OCI-LY1 (cell line): Measurements from ENCODE around the gene SLC24A3.

Source experiments
- H2AFZ ChIP-seq: fragments of 200-600 bp; sonication (generic), shearing (Covaris generic); 2 replicates; pipeline ENCODE4 v1.6.0; 2014; ENCODE audit warnings: antibody characterized with exemption, mild to moderate bottlenecking, low read length
- H3F3A ChIP-seq: fragments of 200-600 bp; sonication (generic), shearing (Covaris generic); 2 replicates; pipeline ENCODE4 v1.6.0; 2014; ENCODE audit warnings: mild to moderate bottlenecking, antibody characterized with exemption, low read length, moderate library complexity; ENCODE audit not compliant: insufficient read depth
- H3K27ac ChIP-seq: fragments of 200-600 bp; sonication (generic); 2 replicates; pipeline ENCODE4 v1.5.1; 2014; ENCODE audit warnings: low read length, mixed run types, mild to moderate bottlenecking, low read depth; ENCODE audit not compliant: poor library complexity, severe bottlenecking
- H3K27me3 ChIP-seq: fragments of 200-600 bp; sonication (generic); 2 replicates; pipeline ENCODE4 v1.6.0; 2014; ENCODE audit warnings: antibody characterized with exemption, mild to moderate bottlenecking, low read length, moderate library complexity; ENCODE audit not compliant: insufficient read depth
- H3K36me3 ChIP-seq: fragments of 200-600 bp; sonication (generic); 2 replicates; pipeline ENCODE4 v1.6.1; 2014; ENCODE audit warnings: mild to moderate bottlenecking, antibody characterized with exemption, low read length, moderate library complexity, mixed read lengths; ENCODE audit not compliant: insufficient read depth
- H3K4me1 ChIP-seq: fragments of 200-600 bp; sonication (generic); 2 replicates; pipeline ENCODE4 v1.5.1; 2014; ENCODE audit warnings: mild to moderate bottlenecking, low read length, moderate library complexity; ENCODE audit not compliant: insufficient read depth, severe bottlenecking
- H3K4me2 ChIP-seq: fragments of 200-600 bp; sonication (generic), shearing (Covaris generic); 2 replicates; pipeline ENCODE4 v1.6.1; 2014; ENCODE audit warnings: low read length
- H3K4me3 ChIP-seq: fragments of 200-600 bp; sonication (generic); 2 replicates; pipeline ENCODE4 v1.5.1; 2014; ENCODE audit warnings: low read length, low read depth, mild to moderate bottlenecking, mixed read lengths; ENCODE audit not compliant: poor library complexity, severe bottlenecking
- H3K79me2 ChIP-seq: fragments of 200-600 bp; shearing (Covaris generic); 2 replicates; pipeline ENCODE4 v1.6.1; 2016; ENCODE audit warnings: mixed run types, low read length, mixed read lengths; ENCODE audit not compliant: insufficient read depth
- H3K9ac ChIP-seq: fragments of 200-600 bp; sonication (generic), shearing (Covaris generic); 2 replicates; pipeline ENCODE4 v1.6.1; 2014; ENCODE audit warnings: mild to moderate bottlenecking, low read length, mixed read lengths
- H3K9me2 ChIP-seq: fragments of 200-600 bp; sonication (generic), shearing (Covaris generic); 2 replicates; pipeline ENCODE4 v1.6.1; 2014; ENCODE audit warnings: low read depth, mild to moderate bottlenecking, low read length, mixed read lengths
- H3K9me3 ChIP-seq: fragments of 200-600 bp; shearing (Covaris generic); 2 replicates; pipeline ENCODE4 v1.6.1; 2014; ENCODE audit warnings: low read length, mixed read lengths
- H4K20me1 ChIP-seq: fragments of 200-600 bp; sonication (generic), shearing (Covaris generic); 2 replicates; pipeline ENCODE4 v1.6.0; 2016; ENCODE audit warnings: mild to moderate bottlenecking, low read length; ENCODE audit not compliant: insufficient read depth
- CTCF ChIP-seq: fragments of 200-600 bp; sonication (generic), shearing (Covaris generic); IDR thresholded peaks from 2 replicates; pipeline ENCODE4 v1.5.1; 2017; ENCODE audit warnings: mild to moderate bottlenecking, antibody characterized with exemption, low read length, moderate library complexity, mixed read lengths
- EZH2 ChIP-seq: fragments of 200-600 bp; sonication (generic), shearing (Covaris generic); IDR thresholded peaks from 2 replicates; pipeline ENCODE4 v1.8.0; 2017; ENCODE audit warnings: borderline replicate concordance, mixed run types, mild to moderate bottlenecking, antibody characterized with exemption, low read length, moderate library complexity, mixed read lengths

SLC24A3 gene

GRCh38 chr20:19401096-19401495 lies 188.7 kb downstream of the SLC24A3 start:
- no peak overlapping the region for H3K27ac ChIP-seq
- no peaks in the 10 kb centered on the region for H3K79me2 ChIP-seq
- no peaks in the 10 kb centered on the region for H3K9me2 ChIP-seq
- H3K4me3 ChIP-seq, result no peak overlapping the region
- no peaks in the 10 kb centered on the region for H4K20me1 ChIP-seq
- H3K36me3 ChIP-seq, result no peaks in the 10 kb centered on the region
- H3K9me3 ChIP-seq, result 0 out of 2 replicates have a peak, but pooled peaks cover 4% of the 10 kb centered on the region
- H3K4me2 ChIP-seq, result no peak overlapping the region
- no peak overlapping the region for H2AFZ ChIP-seq
- no peaks in the 10 kb centered on the region for H3K4me1 ChIP-seq
- H3K27me3 ChIP-seq, result no peaks in the 10 kb centered on the region
- no peak for TF ChIP-seq EZH2
- no peak for TF ChIP-seq CTCF
- no peak overlapping the region for H3K9ac ChIP-seq
- H3F3A ChIP-seq, result no peaks in the 10 kb centered on the region

GRCh38 chr20:19403549-19403948 lies 191.1 kb downstream of the SLC24A3 start:
- Histone ChIP-seq H3K4me3 (no peak overlapping the region), H3K4me1 (no peaks in the 10 kb centered on the region), H3K9me3 (0 out of 2 replicates have a peak, but pooled peaks cover 2% of the 10 kb centered on the region), H3K36me3 (no peaks in the 10 kb centered on the region), H3F3A (no peaks in the 10 kb centered on the region), H3K9me2 (no peaks in the 10 kb centered on the region), H3K27ac (no peak overlapping the region), H3K79me2 (no peaks in the 10 kb centered on the region), H3K27me3 (no peaks in the 10 kb centered on the region), H3K4me2 (no peak overlapping the region), H2AFZ (no peak overlapping the region), H3K9ac (no peak overlapping the region), H4K20me1 (no peaks in the 10 kb centered on the region)
- TF ChIP-seq EZH2 (no peak), CTCF (no peak)

- Histone ChIP-seq H3K4me3 (no peak overlapping the region), H3K27me3 (no peaks in the 10 kb centered on the region), H3K27ac (no peak overlapping the region), H2AFZ (no peak overlapping the region), H4K20me1 (no peaks in the 10 kb centered on the region), H3K4me1 (no peaks in the 10 kb centered on the region), H3K9me2 (no peaks in the 10 kb centered on the region), H3K9me3 (no peaks in the 10 kb centered on the region), H3K4me2 (no peak overlapping the region), H3K9ac (no peak overlapping the region), H3F3A (no peaks in the 10 kb centered on the region), H3K79me2 (no peaks in the 10 kb centered on the region), H3K36me3 (no peaks in the 10 kb centered on the region)
- no peak for TF ChIP-seq CTCF
- no peak for TF ChIP-seq EZH2
Observed at GRCh38 chr20:19404826-19405225, 192.4 kb downstream of the SLC24A3 start.
